ENCODE results near the gene MPV17L.
"Not testable (repeated sequence)": the region's sequence is repeated elsewhere in the genome, so short reads cannot be mapped to it uniquely, and the experiment has no call there.

Gene MPV17L

GRCh38 chr16:15407756-15408155 lies 12.2 kb downstream of the MPV17L start:
- DNase-seq (ENCODE audit: low read depth in 2 of 3, low spot score in 1 of 3), result not testable (repeated sequence)

GRCh38 chr16:15409476-15409875 lies 13.9 kb downstream of the MPV17L start:
- DNase-seq (ENCODE audit: low read depth in 2 of 3, low spot score in 1 of 3), result not testable (repeated sequence)

- no peak for DNase-seq (ENCODE audit: low read depth in 2 of 3, low spot score in 1 of 3)
Observed at GRCh38 chr16:15415511-15415985, 20.0 kb downstream of the MPV17L start.

GRCh38 chr16:15417197-15417596 lies 21.6 kb downstream of the MPV17L start:
- no peak for DNase-seq (ENCODE audit: low read depth in 2 of 3, low spot score in 1 of 3)

GRCh38 chr16:15418206-15418605 lies 22.7 kb downstream of the MPV17L start:
- DNase-seq (ENCODE audit: low read depth in 2 of 3, low spot score in 1 of 3), result no peak

GRCh38 chr16:15421696-15422095 lies 26.1 kb downstream of the MPV17L start:
- not testable (repeated sequence) for DNase-seq (ENCODE audit: low read depth in 2 of 3, low spot score in 1 of 3)

- no peak for DNase-seq (ENCODE audit: low read depth in 2 of 3, low spot score in 1 of 3)
Observed at GRCh38 chr16:15422222-15422621, 26.7 kb downstream of the MPV17L start.

- no peak for DNase-seq (ENCODE audit: low read depth in 2 of 3, low spot score in 1 of 3)
Observed at GRCh38 chr16:15425861-15426260, 30.3 kb downstream of the MPV17L start.

- no peak for DNase-seq (ENCODE audit: low read depth in 2 of 3, low spot score in 1 of 3)
Observed at GRCh38 chr16:15426796-15427195, 31.2 kb downstream of the MPV17L start.

GRCh38 chr16:15427648-15428239 lies 32.2 kb downstream of the MPV17L start:
- DNase-seq (ENCODE audit: low read depth in 2 of 3, low spot score in 1 of 3), result peak; percentile 6 to 43 (median 32)

- not testable (repeated sequence) for DNase-seq (ENCODE audit: low read depth in 2 of 3, low spot score in 1 of 3)
Observed at GRCh38 chr16:15430884-15431283, 35.3 kb downstream of the MPV17L start.

- no peak for DNase-seq (ENCODE audit: low read depth in 2 of 3, low spot score in 1 of 3)
Observed at GRCh38 chr16:15434079-15434424, 38.5 kb downstream of the MPV17L start.

GRCh38 chr16:15434425-15435215 lies 39.1 kb downstream of the MPV17L start, which contains the start of gene BMERB1:
TSS of gene BMERB1 (plus strand) at chr16:15434588. CDS start at chr16:15434654, 66 bp downstream.
- DNase-seq (ENCODE audit: low read depth in 2 of 3, low spot score in 1 of 3), result peak; percentile 47 to 67 (median 54)

GRCh38 chr16:15435216-15435864 lies 39.8 kb downstream of the MPV17L start:
- no peak for DNase-seq (ENCODE audit: low read depth in 2 of 3, low spot score in 1 of 3)

GRCh38 chr16:15439102-15439501 lies 43.5 kb downstream of the MPV17L start:
- DNase-seq (ENCODE audit: low read depth in 2 of 3, low spot score in 1 of 3), result no peak

GRCh38 chr16:15439521-15439920 lies 44.0 kb downstream of the MPV17L start:
- DNase-seq (ENCODE audit: low read depth in 2 of 3, low spot score in 1 of 3), result no peak

- no peak for DNase-seq (ENCODE audit: low read depth in 2 of 3, low spot score in 1 of 3)
Observed at GRCh38 chr16:15440852-15441251, 45.3 kb downstream of the MPV17L start.

GRCh38 chr16:15442140-15442539 lies 46.6 kb downstream of the MPV17L start:
- not testable (repeated sequence) for DNase-seq (ENCODE audit: low read depth in 2 of 3, low spot score in 1 of 3)

- no peak for DNase-seq (ENCODE audit: low read depth in 2 of 3, low spot score in 1 of 3)
Observed at GRCh38 chr16:15443753-15444152, 48.2 kb downstream of the MPV17L start.

GRCh38 chr16:15444264-15444663 lies 48.7 kb downstream of the MPV17L start:
- no peak for DNase-seq (ENCODE audit: low read depth in 2 of 3, low spot score in 1 of 3)

GRCh38 chr16:15445450-15445849 lies 49.9 kb downstream of the MPV17L start:
- DNase-seq (ENCODE audit: low read depth in 2 of 3, low spot score in 1 of 3), result no peak

GRCh38 chr16:15446901-15447300 lies 51.3 kb downstream of the MPV17L start:
- no peak for DNase-seq (ENCODE audit: low read depth in 2 of 3, low spot score in 1 of 3)

Data from stimulated activated CD4-positive, alpha-beta T cell treated with anti-CD3 and anti-CD28 coated beads, Interleukin-12 subunit alpha, Interleukin-12 subunit beta, amount 100 ng/mL, for 48 hours (primary cell).